ENCODE data around the gene P2RX4.

DNA sequence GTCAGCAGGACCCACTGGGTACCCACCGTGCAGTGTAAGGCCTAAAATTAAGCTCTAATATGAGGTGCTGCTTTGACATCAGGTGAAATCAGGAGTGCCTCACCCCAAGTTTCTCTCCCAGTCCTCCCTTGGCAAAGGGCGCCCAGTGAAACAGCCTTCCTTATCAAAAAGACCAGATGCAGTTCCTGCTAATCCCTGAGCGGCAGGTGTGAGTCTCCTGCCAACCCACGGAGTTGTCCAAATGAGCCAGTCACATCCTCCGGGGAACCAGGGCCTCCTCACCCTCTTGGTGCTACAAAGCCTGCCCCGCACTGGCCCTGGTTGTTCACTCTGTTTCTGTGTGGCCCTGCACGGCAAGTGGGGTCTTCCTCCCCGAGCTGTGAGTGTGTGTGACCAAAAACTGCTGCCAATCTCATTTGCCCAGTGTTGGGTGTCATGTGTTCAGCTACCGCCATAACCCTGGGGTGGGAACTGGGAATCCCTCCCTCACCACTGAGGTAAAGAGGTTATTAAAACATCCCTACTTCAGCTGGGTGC lies 20.2 kb upstream of the P2RX4 start:
- no peak for TF ChIP-seq POLR2AphosphoS5 (IDR thresholded peaks at IDR 0.05)
- TF ChIP-seq EP300 (IDR thresholded peaks at IDR 0.05): no peak
- TF ChIP-seq, protein P1, sequence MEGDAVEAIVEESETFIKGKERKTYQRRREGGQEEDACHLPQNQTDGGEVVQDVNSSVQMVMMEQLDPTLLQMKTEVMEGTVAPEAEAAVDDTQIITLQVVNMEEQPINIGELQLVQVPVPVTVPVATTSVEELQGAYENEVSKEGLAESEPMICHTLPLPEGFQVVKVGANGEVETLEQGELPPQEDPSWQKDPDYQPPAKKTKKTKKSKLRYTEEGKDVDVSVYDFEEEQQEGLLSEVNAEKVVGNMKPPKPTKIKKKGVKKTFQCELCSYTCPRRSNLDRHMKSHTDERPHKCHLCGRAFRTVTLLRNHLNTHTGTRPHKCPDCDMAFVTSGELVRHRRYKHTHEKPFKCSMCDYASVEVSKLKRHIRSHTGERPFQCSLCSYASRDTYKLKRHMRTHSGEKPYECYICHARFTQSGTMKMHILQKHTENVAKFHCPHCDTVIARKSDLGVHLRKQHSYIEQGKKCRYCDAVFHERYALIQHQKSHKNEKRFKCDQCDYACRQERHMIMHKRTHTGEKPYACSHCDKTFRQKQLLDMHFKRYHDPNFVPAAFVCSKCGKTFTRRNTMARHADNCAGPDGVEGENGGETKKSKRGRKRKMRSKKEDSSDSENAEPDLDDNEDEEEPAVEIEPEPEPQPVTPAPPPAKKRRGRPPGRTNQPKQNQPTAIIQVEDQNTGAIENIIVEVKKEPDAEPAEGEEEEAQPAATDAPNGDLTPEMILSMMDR (IDR thresholded peaks at IDR 0.05): no peak

All from upper lobe of left lung (tissue), 4 donors.